HepG2 (cell line): ENCODE measurements around the gene DNAJC12. TPM values are rescaled to one million over a fixed set of nuclear protein-coding genes. Genes with fewer than 3 reads are reported as not detected.

Experiments
- CBX1 ChIP-seq: IDR thresholded peaks from one replicate; pipeline ENCODE4 v1.6.1; 2016; ENCODE audit warnings: antibody characterized with exemption, low read depth
- HMG20B ChIP-seq: conservative IDR thresholded peaks from 2 replicates; pipeline ENCODE4 v1.6.1; 2016; ENCODE audit warnings: missing genetic modification reagents, missing compliant biosample characterization
- MTA1 ChIP-seq: sonication (generic); formaldehyde crosslinking; IDR thresholded peaks from 2 replicates; pipeline ENCODE4 v1.4.0; 2020; ENCODE audit warnings: missing genetic modification reagents, mild to moderate bottlenecking, borderline replicate concordance
- ZC3H13 ChIP-seq: sonication (generic); formaldehyde crosslinking; IDR thresholded peaks from 2 replicates; pipeline ENCODE4 v1.8.1; 2023; ENCODE audit warnings: mild to moderate bottlenecking, missing genetic modification reagents, moderate library complexity
- ZNF317 ChIP-seq: sonication (generic); formaldehyde crosslinking; IDR thresholded peaks from 2 replicates; pipeline ENCODE4 v1.5.0; 2020; ENCODE audit warnings: mild to moderate bottlenecking, missing genetic modification reagents
- ZNF432 ChIP-seq: sonication (generic); formaldehyde crosslinking; IDR thresholded peaks from 2 replicates; pipeline ENCODE4 v1.5.0; 2020; ENCODE audit warnings: missing genetic modification reagents, mild to moderate bottlenecking, borderline replicate concordance
- ZNF792 ChIP-seq: IDR thresholded peaks from 2 replicates; pipeline ENCODE4 v1.6.1; 2016
- ZNF850 ChIP-seq: sonication (generic); formaldehyde crosslinking; conservative IDR thresholded peaks from 2 replicates; pipeline ENCODE4 v1.9.0; 2021; ENCODE audit warnings: mild to moderate bottlenecking, missing genetic modification reagents
- polyA plus RNA-seq, 8 experiments: library from polyadenylated mRNA; depleted of rRNA in 3 of 8; stranded (reverse) in 7 of 8; unstranded in 1 of 8; fragments of >200 nt; fragmentation: Illumina TruSeq in 4 of 8; extraction: Trizol in 4 of 8; gene quantifications; 2 replicates each; pipeline versions ENCODE4 v1.2.1 to v1.2.3, GENCODE V29; 2011 to 2016; ENCODE audit warnings: low read depth in 4 of 8, missing spikeins in 1 of 8, mixed read lengths in 1 of 8; ENCODE audit not compliant: insufficient read depth in 1 of 8
- total RNA-seq, 5 experiments: library from RNA; depleted of rRNA; stranded (reverse); fragments of >200 nt; fragmentation: Illumina TruSeq; extraction: Trizol; gene quantifications; 2 replicates each; pipeline ENCODE4 v1.2.3, GENCODE V29; 2016; ENCODE audit warnings: low read depth in 1 of 5
- TF ChIP-seq, protein P1 (sequence below): sonication (generic); formaldehyde crosslinking; IDR thresholded peaks from 2 replicates; pipeline ENCODE4 v1.9.0; 2022; ENCODE audit warnings: missing genetic modification reagents, mild to moderate bottlenecking, borderline replicate concordance
- TF ChIP-seq, protein P2 (sequence below): sonication (generic); formaldehyde crosslinking; IDR thresholded peaks from 2 replicates; pipeline ENCODE4 v1.5.0; 2020; ENCODE audit warnings: missing genetic modification reagents
- TF ChIP-seq, protein P3 (sequence below): sonication (generic); formaldehyde crosslinking; IDR thresholded peaks from 2 replicates; pipeline ENCODE4 v1.4.0; 2020; ENCODE audit warnings: missing genetic modification reagents, borderline replicate concordance
- TF ChIP-seq, protein P4 (sequence below), 2 experiments: IDR thresholded peaks; 2 replicates each; pipeline ENCODE4 v1.6.1; 2011 to 2012; ENCODE audit warnings: low read length in 2 of 2, borderline replicate concordance in 1 of 2, low read depth in 1 of 2, mild to moderate bottlenecking in 1 of 2, moderate library complexity in 1 of 2
- TF ChIP-seq, protein P5 (sequence below): IDR thresholded peaks from 2 replicates; pipeline ENCODE4 v1.4.0; 2020; ENCODE audit warnings: mild to moderate bottlenecking, missing genetic modification reagents

The DNAJC12 gene
- total and polyA plus RNA-seq, 2 of the 13 experiments (the other 11 are each of a cell fraction or from before 2014, with no cell fraction given): 11.6 to 43.9 TPM

DNA sequence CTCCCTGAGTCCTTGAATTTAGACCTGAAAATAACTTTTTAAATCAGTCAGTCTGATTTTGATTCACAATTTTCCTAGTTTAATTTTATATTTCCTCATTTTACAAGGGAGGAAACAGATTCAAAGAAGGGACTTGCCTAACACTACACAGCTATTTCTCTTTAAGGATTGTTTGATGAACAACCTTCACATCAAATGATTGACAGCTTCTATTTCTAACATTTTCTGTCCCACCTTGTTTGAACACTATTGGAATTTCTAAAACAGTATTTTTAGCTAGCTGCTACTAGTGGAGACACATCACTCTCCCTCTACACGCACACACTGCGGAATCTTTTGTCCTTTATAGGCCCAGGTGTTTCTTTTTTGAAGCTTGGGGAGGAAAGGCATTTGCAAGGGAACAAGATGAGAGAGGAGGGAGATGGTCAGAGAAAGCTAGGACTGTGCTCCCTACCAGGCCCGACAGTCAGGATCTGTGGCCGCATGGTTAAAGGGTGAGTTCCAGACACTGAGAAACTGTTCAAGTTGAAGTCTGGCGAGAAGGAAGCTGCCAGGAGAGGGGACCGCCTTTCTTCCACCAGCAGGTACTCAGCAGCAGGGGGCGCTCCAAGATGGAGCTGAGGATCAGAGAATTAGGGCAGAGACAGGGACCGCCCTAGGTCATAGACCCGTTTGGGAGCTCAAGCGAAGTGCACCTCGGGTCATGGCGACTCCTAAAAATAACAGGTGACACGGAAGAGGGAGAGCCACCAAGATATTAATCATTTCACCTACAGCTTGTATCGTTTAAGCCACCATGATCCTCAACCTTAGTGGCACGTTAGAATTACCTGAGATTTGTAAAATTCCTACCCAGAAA lies 49.7 kb downstream of the DNAJC12 start (continued):
- TF ChIP-seq CBX1: no peak
- no peak for TF ChIP-seq ZNF432 (CRISPR knock-in tag)
- TF ChIP-seq, protein P1, sequence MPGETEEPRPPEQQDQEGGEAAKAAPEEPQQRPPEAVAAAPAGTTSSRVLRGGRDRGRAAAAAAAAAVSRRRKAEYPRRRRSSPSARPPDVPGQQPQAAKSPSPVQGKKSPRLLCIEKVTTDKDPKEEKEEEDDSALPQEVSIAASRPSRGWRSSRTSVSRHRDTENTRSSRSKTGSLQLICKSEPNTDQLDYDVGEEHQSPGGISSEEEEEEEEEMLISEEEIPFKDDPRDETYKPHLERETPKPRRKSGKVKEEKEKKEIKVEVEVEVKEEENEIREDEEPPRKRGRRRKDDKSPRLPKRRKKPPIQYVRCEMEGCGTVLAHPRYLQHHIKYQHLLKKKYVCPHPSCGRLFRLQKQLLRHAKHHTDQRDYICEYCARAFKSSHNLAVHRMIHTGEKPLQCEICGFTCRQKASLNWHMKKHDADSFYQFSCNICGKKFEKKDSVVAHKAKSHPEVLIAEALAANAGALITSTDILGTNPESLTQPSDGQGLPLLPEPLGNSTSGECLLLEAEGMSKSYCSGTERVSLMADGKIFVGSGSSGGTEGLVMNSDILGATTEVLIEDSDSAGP: peak; percentile 65; the same call in 1 of the 2 replicates
- TF ChIP-seq ZNF850: no peak
- TF ChIP-seq, protein P2, sequence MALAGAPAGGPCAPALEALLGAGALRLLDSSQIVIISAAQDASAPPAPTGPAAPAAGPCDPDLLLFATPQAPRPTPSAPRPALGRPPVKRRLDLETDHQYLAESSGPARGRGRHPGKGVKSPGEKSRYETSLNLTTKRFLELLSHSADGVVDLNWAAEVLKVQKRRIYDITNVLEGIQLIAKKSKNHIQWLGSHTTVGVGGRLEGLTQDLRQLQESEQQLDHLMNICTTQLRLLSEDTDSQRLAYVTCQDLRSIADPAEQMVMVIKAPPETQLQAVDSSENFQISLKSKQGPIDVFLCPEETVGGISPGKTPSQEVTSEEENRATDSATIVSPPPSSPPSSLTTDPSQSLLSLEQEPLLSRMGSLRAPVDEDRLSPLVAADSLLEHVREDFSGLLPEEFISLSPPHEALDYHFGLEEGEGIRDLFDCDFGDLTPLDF (CRISPR knock-in tag): no peak
- TF ChIP-seq, protein P3, sequence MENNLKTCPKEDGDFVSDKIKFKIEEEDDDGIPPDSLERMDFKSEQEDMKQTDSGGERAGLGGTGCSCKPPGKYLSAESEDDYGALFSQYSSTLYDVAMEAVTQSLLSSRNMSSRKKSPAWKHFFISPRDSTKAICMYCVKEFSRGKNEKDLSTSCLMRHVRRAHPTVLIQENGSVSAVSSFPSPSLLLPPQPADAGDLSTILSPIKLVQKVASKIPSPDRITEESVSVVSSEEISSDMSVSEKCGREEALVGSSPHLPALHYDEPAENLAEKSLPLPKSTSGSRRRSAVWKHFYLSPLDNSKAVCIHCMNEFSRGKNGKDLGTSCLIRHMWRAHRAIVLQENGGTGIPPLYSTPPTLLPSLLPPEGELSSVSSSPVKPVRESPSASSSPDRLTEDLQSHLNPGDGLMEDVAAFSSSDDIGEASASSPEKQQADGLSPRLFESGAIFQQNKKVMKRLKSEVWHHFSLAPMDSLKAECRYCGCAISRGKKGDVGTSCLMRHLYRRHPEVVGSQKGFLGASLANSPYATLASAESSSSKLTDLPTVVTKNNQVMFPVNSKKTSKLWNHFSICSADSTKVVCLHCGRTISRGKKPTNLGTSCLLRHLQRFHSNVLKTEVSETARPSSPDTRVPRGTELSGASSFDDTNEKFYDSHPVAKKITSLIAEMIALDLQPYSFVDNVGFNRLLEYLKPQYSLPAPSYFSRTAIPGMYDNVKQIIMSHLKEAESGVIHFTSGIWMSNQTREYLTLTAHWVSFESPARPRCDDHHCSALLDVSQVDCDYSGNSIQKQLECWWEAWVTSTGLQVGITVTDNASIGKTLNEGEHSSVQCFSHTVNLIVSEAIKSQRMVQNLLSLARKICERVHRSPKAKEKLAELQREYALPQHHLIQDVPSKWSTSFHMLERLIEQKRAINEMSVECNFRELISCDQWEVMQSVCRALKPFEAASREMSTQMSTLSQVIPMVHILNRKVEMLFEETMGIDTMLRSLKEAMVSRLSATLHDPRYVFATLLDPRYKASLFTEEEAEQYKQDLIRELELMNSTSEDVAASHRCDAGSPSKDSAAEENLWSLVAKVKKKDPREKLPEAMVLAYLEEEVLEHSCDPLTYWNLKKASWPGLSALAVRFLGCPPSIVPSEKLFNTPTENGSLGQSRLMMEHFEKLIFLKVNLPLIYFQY (CRISPR knock-in tag): 0 out of 2 replicates have a peak, but pooled peaks have one; percentile 69
- no peak for TF ChIP-seq ZNF317 (CRISPR knock-in tag)
- TF ChIP-seq HMG20B (CRISPR knock-in tag): no peak
- TF ChIP-seq, protein P4, sequence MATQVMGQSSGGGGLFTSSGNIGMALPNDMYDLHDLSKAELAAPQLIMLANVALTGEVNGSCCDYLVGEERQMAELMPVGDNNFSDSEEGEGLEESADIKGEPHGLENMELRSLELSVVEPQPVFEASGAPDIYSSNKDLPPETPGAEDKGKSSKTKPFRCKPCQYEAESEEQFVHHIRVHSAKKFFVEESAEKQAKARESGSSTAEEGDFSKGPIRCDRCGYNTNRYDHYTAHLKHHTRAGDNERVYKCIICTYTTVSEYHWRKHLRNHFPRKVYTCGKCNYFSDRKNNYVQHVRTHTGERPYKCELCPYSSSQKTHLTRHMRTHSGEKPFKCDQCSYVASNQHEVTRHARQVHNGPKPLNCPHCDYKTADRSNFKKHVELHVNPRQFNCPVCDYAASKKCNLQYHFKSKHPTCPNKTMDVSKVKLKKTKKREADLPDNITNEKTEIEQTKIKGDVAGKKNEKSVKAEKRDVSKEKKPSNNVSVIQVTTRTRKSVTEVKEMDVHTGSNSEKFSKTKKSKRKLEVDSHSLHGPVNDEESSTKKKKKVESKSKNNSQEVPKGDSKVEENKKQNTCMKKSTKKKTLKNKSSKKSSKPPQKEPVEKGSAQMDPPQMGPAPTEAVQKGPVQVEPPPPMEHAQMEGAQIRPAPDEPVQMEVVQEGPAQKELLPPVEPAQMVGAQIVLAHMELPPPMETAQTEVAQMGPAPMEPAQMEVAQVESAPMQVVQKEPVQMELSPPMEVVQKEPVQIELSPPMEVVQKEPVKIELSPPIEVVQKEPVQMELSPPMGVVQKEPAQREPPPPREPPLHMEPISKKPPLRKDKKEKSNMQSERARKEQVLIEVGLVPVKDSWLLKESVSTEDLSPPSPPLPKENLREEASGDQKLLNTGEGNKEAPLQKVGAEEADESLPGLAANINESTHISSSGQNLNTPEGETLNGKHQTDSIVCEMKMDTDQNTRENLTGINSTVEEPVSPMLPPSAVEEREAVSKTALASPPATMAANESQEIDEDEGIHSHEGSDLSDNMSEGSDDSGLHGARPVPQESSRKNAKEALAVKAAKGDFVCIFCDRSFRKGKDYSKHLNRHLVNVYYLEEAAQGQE (IDR thresholded peaks at IDR 0.05; ENCODE audit: borderline replicate concordance in 1 of 2, low read depth in 1 of 2, low read length in 2 of 2): no peak
- TF ChIP-seq ZNF792 (CRISPR knock-in tag): no peak
- TF ChIP-seq, protein P5, sequence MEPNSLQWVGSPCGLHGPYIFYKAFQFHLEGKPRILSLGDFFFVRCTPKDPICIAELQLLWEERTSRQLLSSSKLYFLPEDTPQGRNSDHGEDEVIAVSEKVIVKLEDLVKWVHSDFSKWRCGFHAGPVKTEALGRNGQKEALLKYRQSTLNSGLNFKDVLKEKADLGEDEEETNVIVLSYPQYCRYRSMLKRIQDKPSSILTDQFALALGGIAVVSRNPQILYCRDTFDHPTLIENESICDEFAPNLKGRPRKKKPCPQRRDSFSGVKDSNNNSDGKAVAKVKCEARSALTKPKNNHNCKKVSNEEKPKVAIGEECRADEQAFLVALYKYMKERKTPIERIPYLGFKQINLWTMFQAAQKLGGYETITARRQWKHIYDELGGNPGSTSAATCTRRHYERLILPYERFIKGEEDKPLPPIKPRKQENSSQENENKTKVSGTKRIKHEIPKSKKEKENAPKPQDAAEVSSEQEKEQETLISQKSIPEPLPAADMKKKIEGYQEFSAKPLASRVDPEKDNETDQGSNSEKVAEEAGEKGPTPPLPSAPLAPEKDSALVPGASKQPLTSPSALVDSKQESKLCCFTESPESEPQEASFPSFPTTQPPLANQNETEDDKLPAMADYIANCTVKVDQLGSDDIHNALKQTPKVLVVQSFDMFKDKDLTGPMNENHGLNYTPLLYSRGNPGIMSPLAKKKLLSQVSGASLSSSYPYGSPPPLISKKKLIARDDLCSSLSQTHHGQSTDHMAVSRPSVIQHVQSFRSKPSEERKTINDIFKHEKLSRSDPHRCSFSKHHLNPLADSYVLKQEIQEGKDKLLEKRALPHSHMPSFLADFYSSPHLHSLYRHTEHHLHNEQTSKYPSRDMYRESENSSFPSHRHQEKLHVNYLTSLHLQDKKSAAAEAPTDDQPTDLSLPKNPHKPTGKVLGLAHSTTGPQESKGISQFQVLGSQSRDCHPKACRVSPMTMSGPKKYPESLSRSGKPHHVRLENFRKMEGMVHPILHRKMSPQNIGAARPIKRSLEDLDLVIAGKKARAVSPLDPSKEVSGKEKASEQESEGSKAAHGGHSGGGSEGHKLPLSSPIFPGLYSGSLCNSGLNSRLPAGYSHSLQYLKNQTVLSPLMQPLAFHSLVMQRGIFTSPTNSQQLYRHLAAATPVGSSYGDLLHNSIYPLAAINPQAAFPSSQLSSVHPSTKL (CRISPR knock-in tag): peak; percentile 53
- TF ChIP-seq ZC3H13 (CRISPR knock-in tag): no peak
- TF ChIP-seq MTA1 (CRISPR knock-in tag): no peak
